ENCODE results near the gene MOSMO.

GRCh38 chr16:22078656-22079055 is 70.7 kb downstream of the MOSMO start:
- TF ChIP-seq CTCF (IDR thresholded peaks at IDR 0.05): no peak
- TF ChIP-seq POLR2A (IDR thresholded peaks at IDR 0.05): no peak
